CD4-positive, alpha-beta T cell treated with Interleukin-21 for 1 hour (primary cell): ENCODE results near the gene LRATD1.
"Not testable (repeated sequence)": the region's sequence is repeated elsewhere in the genome, so short reads cannot be mapped to it uniquely, and the experiment has no call there.

Source experiments
- DNase-seq: peaks from one replicate; pipeline ENCODE4 v3.0.0-alpha.2; 2020

LRATD1 gene

GRCh38 chr2:14632133-14632936 is at the start of gene LRATD1:
Gene LRATD1, plus strand, starts transcription at chr2:14632717. Its CDS starts 1,263 bp downstream, at chr2:14633980.
- no peak for DNase-seq

- DNase-seq, result no peak
Measured at GRCh38 chr2:14583059-14583458, 49.5 kb upstream of the LRATD1 start.

- DNase-seq, result no peak
Measured at GRCh38 chr2:14583802-14584201, 48.7 kb upstream of the LRATD1 start.

- no peak for DNase-seq
Measured at GRCh38 chr2:14587119-14587518, 45.4 kb upstream of the LRATD1 start.

- no peak for DNase-seq
Measured at GRCh38 chr2:14601156-14601770, 31.3 kb upstream of the LRATD1 start.

- DNase-seq, result no peak
Measured at GRCh38 chr2:14602309-14602708, 30.2 kb upstream of the LRATD1 start.

GRCh38 chr2:14603676-14604075 is 28.8 kb upstream of the LRATD1 start:
- DNase-seq, result no peak

GRCh38 chr2:14608245-14608644 is 24.3 kb upstream of the LRATD1 start:
- no peak for DNase-seq

GRCh38 chr2:14614017-14614416 is 18.5 kb upstream of the LRATD1 start:
- no peak for DNase-seq

GRCh38 chr2:14615121-14615520 is 17.4 kb upstream of the LRATD1 start:
- no peak for DNase-seq

- no peak for DNase-seq
Measured at GRCh38 chr2:14615760-14616159, 16.8 kb upstream of the LRATD1 start.

- DNase-seq, result no peak
Measured at GRCh38 chr2:14616342-14616741, 16.2 kb upstream of the LRATD1 start.

- no peak for DNase-seq
Measured at GRCh38 chr2:14616950-14617349, 15.6 kb upstream of the LRATD1 start.

GRCh38 chr2:14619441-14619840 is 13.1 kb upstream of the LRATD1 start:
- DNase-seq, result no peak

GRCh38 chr2:14621114-14621513 is 11.4 kb upstream of the LRATD1 start:
- DNase-seq, result no peak

GRCh38 chr2:14621906-14622549 is 10.5 kb upstream of the LRATD1 start:
- DNase-seq, result no peak

GRCh38 chr2:14622550-14622939 is 10.0 kb upstream of the LRATD1 start:
- not testable (repeated sequence) for DNase-seq

GRCh38 chr2:14623237-14623636 is 9.3 kb upstream of the LRATD1 start:
- DNase-seq, result no peak

GRCh38 chr2:14626873-14627272 is 5.6 kb upstream of the LRATD1 start:
- no peak for DNase-seq

- no peak for DNase-seq
Measured at GRCh38 chr2:14628901-14629300, 3.6 kb upstream of the LRATD1 start.

- DNase-seq, result no peak
Measured at GRCh38 chr2:14631406-14632040, 994 bp upstream of the LRATD1 start.

- no peak for DNase-seq
Measured at GRCh38 chr2:14633061-14633460, 544 bp downstream of the LRATD1 start.

GRCh38 chr2:14633461-14634181 is 1.1 kb downstream of the LRATD1 start:
- DNase-seq, result no peak
